Neural cell (in vitro differentiated cells): Measurements from ENCODE around the gene SH3PXD2B. TPM values are rescaled to one million over a fixed set of nuclear protein-coding genes. Genes with fewer than 3 reads are reported as not detected.
A peak's percentile ranks its signal among the peaks of the same experiment; 100 is the strongest.

Source experiments
- H2AFZ ChIP-seq: fragments of 200-600, 300-800 bp; sonication (generic), shearing (Covaris generic); 2 replicates; pipeline ENCODE4 v1.6.0; 2014; ENCODE audit warnings: low read depth, mild to moderate bottlenecking, antibody characterized with exemption, low read length, moderate library complexity
- H3F3A ChIP-seq: fragments of 200-600 bp; shearing (Covaris generic); 2 replicates; pipeline ENCODE4 v1.6.1; 2016; ENCODE audit warnings: mild to moderate bottlenecking, moderate library complexity, mixed read lengths, antibody characterized with exemption, low read length; ENCODE audit not compliant: insufficient read depth, poor library complexity, severe bottlenecking
- H3K27ac ChIP-seq: fragments of 200-600, 300-800 bp; sonication (generic), shearing (Covaris generic); 2 replicates; pipeline ENCODE4 v1.5.1; 2014; ENCODE audit warnings: mild to moderate bottlenecking, low read length, moderate library complexity
- H3K27me3 ChIP-seq: fragments of 300-800, 200-600 bp; sonication (generic), shearing (Covaris generic); 2 replicates; pipeline ENCODE4 v1.6.0; 2014; ENCODE audit warnings: mild to moderate bottlenecking, low read depth, low read length, moderate library complexity; ENCODE audit not compliant: insufficient read depth
- H3K36me3 ChIP-seq: fragments of 300-800, 200-600 bp; sonication (generic), shearing (Covaris generic); 2 replicates; pipeline ENCODE4 v1.5.1; 2014; ENCODE audit warnings: mild to moderate bottlenecking, antibody characterized with exemption, low read length, moderate library complexity; ENCODE audit not compliant: insufficient read depth
- H3K4me2 ChIP-seq: fragments of 300-800, 200-600 bp; sonication (generic), shearing (Covaris generic); 2 replicates; pipeline ENCODE4 v1.6.0; 2014; ENCODE audit warnings: mild to moderate bottlenecking, low read length
- H3K4me3 ChIP-seq: fragments of 300-800, 200-600 bp; sonication (generic), shearing (Covaris generic); 2 replicates; pipeline ENCODE4 v1.5.1; 2014; ENCODE audit warnings: mild to moderate bottlenecking, low read length, moderate library complexity
- H3K79me2 ChIP-seq: fragments of 200-600 bp; shearing (Covaris generic); replicated peaks from 2 replicates; pipeline ENCODE4 v1.6.0; 2014; ENCODE audit warnings: mild to moderate bottlenecking, low read length, moderate library complexity; ENCODE audit not compliant: insufficient read depth
- H3K9ac ChIP-seq: fragments of 300-800, 200-600 bp; sonication (generic), shearing (Covaris generic); 2 replicates; pipeline ENCODE4 v1.6.1; 2016; ENCODE audit warnings: mild to moderate bottlenecking, low read length, mixed read lengths
- H3K9me2 ChIP-seq: fragments of 200-600 bp; shearing (Covaris generic); 2 replicates; pipeline ENCODE4 v1.6.1; 2016; ENCODE audit warnings: mild to moderate bottlenecking, low read length, mixed read lengths; ENCODE audit not compliant: insufficient read depth
- H3K9me3 ChIP-seq: fragments of 200-600, 300-800 bp; sonication (generic), shearing (Covaris generic); 2 replicates; pipeline ENCODE4 v1.6.1; 2016; ENCODE audit warnings: mild to moderate bottlenecking, mixed run types, low read length, moderate library complexity, mixed read lengths
- H4K20me1 ChIP-seq: fragments of 200-600 bp; shearing (Covaris generic); 2 replicates; pipeline ENCODE4 v1.6.1; 2016; ENCODE audit warnings: mild to moderate bottlenecking, mixed run types; ENCODE audit not compliant: insufficient read depth
- CTCF ChIP-seq: fragments of 450-650 bp; IDR thresholded peaks from 2 replicates; pipeline ENCODE4 v1.5.1; 2014; ENCODE audit warnings: antibody characterized with exemption, mild to moderate bottlenecking, moderate library complexity; ENCODE audit not compliant: poor library complexity, severe bottlenecking
- EP300 ChIP-seq: fragments of 450-650 bp; conservative IDR thresholded peaks from 2 replicates; pipeline ENCODE4 v1.6.1; 2014; ENCODE audit warnings: antibody characterized with exemption, mild to moderate bottlenecking, moderate library complexity; ENCODE audit not compliant: poor library complexity, severe bottlenecking
- EZH2 ChIP-seq: fragments of 200-600, 300-800 bp; shearing (Covaris generic), sonication (generic); IDR thresholded peaks from 2 replicates; pipeline ENCODE4 v1.6.1; 2014; ENCODE audit warnings: antibody characterized with exemption, low read length, borderline replicate concordance, mild to moderate bottlenecking; ENCODE audit not compliant: insufficient read depth, poor library complexity, severe bottlenecking
- MXI1 ChIP-seq: fragments of 450-650 bp; conservative IDR thresholded peaks from 2 replicates; pipeline ENCODE4 v1.6.1; 2014; ENCODE audit warnings: antibody characterized with exemption, mild to moderate bottlenecking; ENCODE audit not compliant: poor library complexity, severe bottlenecking
- POLR2AphosphoS5 ChIP-seq: IDR thresholded peaks from 2 replicates; pipeline ENCODE4 v1.6.1; 2012
- RAD21 ChIP-seq: fragments of 450-650 bp; conservative IDR thresholded peaks from 2 replicates; pipeline ENCODE4 v1.6.1; 2014; ENCODE audit warnings: antibody characterized with exemption, mild to moderate bottlenecking, moderate library complexity
- REST ChIP-seq: IDR thresholded peaks from 2 replicates; pipeline ENCODE4 v1.6.1; 2012; ENCODE audit warnings: borderline replicate concordance
- SMC3 ChIP-seq: fragments of 450-650 bp; conservative IDR thresholded peaks from 2 replicates; pipeline ENCODE4 v1.6.1; 2014; ENCODE audit warnings: antibody characterized with exemption, mild to moderate bottlenecking, moderate library complexity; ENCODE audit not compliant: poor library complexity
- TAF1 ChIP-seq: IDR thresholded peaks from 2 replicates; pipeline ENCODE4 v1.6.1; 2012; ENCODE audit warnings: low read depth
- polyA plus RNA-seq: library from polyadenylated mRNA; depleted of rRNA; stranded (reverse); fragments of >200 nt; gene quantifications from 2 replicates; pipeline ENCODE4 v1.2.3, GENCODE V29; 2014

SH3PXD2B gene
- polyA plus RNA-seq, 1 donor from 2014 or later: 11.7 TPM

- Histone ChIP-seq H3K9me2 (no peaks in the 10 kb centered on the region), H3K9me3 (no peaks in the 10 kb centered on the region), H3K4me2 (no peak overlapping the region), H2AFZ (no peak overlapping the region), H3K27me3 (no peaks in the 10 kb centered on the region), H3F3A (no peaks in the 10 kb centered on the region), H3K4me3 (no peak overlapping the region), H3K79me2 (peaks cover 18% of the 10 kb centered on the region), H3K9ac (no peak overlapping the region), H3K36me3 (no peaks in the 10 kb centered on the region), H3K27ac (no peak overlapping the region), H4K20me1 (no peaks in the 10 kb centered on the region)
- no peak for TF ChIP-seq RAD21
Measured at GRCh38 chr5:172456076-172456722, 1.9 kb upstream of the SH3PXD2B start.

GRCh38 chr5:172455511-172456061 lies 1.3 kb upstream of the SH3PXD2B start:
- Histone ChIP-seq H3K4me2 (no peak overlapping the region), H3K27ac (no peak overlapping the region), H3K9ac (no peak overlapping the region)

GRCh38 chr5:172455087-172455381 lies 709 bp upstream of the SH3PXD2B start:
- no peaks in the 10 kb centered on the region for H3K36me3 ChIP-seq
- peak overlapping the region; percentile 35 for H3K4me2 ChIP-seq
- H4K20me1 ChIP-seq: no peaks in the 10 kb centered on the region
- H3K9me3 ChIP-seq: no peaks in the 10 kb centered on the region
- H3K9me2 ChIP-seq: no peaks in the 10 kb centered on the region
- H2AFZ ChIP-seq: peak overlapping the region; percentile 70
- peak overlapping the region; percentile 69 for H3K4me3 ChIP-seq
- TF ChIP-seq RAD21 (no peak), MXI1 (no peak), REST (no peak), EZH2 (no peak), POLR2AphosphoS5 (no peak), CTCF (no peak), EP300 (no peak), TAF1 (no peak), SMC3 (no peak)
- H3K27me3 ChIP-seq: no peaks in the 10 kb centered on the region
- peak overlapping the region; percentile 55 for H3K27ac ChIP-seq
- peaks cover 29% of the 10 kb centered on the region for H3K79me2 ChIP-seq
- peak overlapping the region; percentile 66 for H3K9ac ChIP-seq
- no peaks in the 10 kb centered on the region for H3F3A ChIP-seq

More at GRCh38 chr5:172455511-172456061, 1.3 kb upstream of the SH3PXD2B start:
- Histone ChIP-seq H2AFZ (no peak overlapping the region), H3K4me3 (peak overlapping the region; percentile 69), H3K9me2 (no peaks in the 10 kb centered on the region), H3K9me3 (no peaks in the 10 kb centered on the region), H3K36me3 (no peaks in the 10 kb centered on the region), H3F3A (no peaks in the 10 kb centered on the region), H4K20me1 (no peaks in the 10 kb centered on the region), H3K27me3 (no peaks in the 10 kb centered on the region), H3K79me2 (peaks cover 24% of the 10 kb centered on the region)
- TF ChIP-seq MXI1: no peak
- no peak for TF ChIP-seq CTCF
- no peak for TF ChIP-seq TAF1
- no peak for TF ChIP-seq POLR2AphosphoS5
- TF ChIP-seq EZH2: no peak
